CD4-positive, alpha-beta T cell treated with Interleukin-6 for 4 hours (primary cell): Measurements from ENCODE around the gene ST6GALNAC4.
"Not testable (repeated sequence)": the region's sequence is repeated elsewhere in the genome, so short reads cannot be mapped to it uniquely, and the experiment has no call there.

Experiments
- DNase-seq: peaks from one replicate; pipeline ENCODE4 v3.0.0-alpha.2; 2020; ENCODE audit warnings: mixed read lengths

The ST6GALNAC4 gene

GRCh38 chr9:127884976-127885490 lies 31.8 kb downstream of the ST6GALNAC4 start:
- DNase-seq: no peak

- DNase-seq: no peak
Measured at GRCh38 chr9:127884427-127884911, 32.4 kb downstream of the ST6GALNAC4 start.

- DNase-seq: no peak
Measured at GRCh38 chr9:127883959-127884358, 32.9 kb downstream of the ST6GALNAC4 start.

GRCh38 chr9:127881715-127882114 lies 35.1 kb downstream of the ST6GALNAC4 start:
- not testable (repeated sequence) for DNase-seq

- no peak for DNase-seq
Measured at GRCh38 chr9:127880143-127880542, 36.7 kb downstream of the ST6GALNAC4 start.

DNA sequence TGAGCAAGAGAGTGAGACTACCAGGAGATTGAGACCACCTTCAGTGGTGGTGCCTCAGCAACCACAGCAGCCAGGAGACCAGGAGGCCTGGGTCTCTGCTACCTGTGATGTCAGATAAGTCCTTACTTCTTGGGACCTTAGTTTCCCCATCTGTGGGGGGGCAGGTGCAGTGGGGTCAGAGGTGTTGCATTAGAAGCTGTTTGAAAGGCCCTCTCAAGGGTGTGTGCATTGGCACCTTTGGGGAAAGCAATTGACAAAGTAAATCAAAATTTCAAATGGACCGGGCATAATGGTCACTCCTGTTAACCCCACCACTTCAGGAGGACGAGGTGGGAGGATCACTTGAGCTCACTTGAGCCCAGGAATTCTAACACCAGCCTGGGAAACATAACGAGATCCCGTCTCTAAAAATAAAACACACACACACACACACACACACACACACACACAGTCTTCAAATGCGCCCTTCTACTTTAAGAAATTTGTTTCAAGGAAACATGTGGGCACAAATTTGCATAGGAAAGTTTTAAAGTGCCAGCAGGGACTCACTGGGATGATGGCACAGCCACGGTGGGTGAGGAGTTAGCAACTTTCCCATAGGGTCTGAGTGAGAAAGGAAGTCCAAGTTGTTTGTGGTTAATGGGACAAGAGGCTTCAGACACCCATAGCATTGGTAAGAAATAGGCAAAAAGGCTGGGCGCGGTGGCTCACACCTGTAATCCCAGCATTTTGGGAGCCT lies 38.0 kb downstream of the ST6GALNAC4 start:
- no peak for DNase-seq

GRCh38 chr9:127878001-127878651 lies 38.7 kb downstream of the ST6GALNAC4 start:
- DNase-seq: no peak

DNA sequence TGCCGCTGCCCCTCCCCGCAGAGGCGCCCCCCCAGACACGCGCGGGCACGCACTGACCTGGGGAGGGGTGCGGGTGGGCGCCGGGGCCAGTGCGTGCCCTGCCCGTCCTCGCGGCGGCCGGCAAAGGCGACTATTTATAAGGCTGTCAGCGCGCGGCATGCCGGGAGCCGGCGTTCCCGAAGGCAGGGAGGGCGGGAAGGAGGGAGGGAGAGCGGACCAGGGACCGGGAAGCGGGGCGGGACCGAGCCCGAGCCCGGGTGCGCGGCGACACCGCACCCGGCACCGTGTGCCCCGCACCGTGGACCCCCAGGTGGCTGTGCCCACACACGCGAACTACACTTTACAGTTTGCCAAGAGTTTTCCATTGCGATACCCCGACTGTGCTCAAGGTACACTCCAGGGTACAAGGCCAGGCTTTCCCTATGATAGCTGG lies 39.3 kb downstream of the ST6GALNAC4 start, which contains the start of gene AK1:
AK1 (minus strand) TSS at position 110 of the 433 bp plus-strand sequence. CDS start 3,058 bp downstream, outside the sequence.
- DNase-seq: no peak

DNA sequence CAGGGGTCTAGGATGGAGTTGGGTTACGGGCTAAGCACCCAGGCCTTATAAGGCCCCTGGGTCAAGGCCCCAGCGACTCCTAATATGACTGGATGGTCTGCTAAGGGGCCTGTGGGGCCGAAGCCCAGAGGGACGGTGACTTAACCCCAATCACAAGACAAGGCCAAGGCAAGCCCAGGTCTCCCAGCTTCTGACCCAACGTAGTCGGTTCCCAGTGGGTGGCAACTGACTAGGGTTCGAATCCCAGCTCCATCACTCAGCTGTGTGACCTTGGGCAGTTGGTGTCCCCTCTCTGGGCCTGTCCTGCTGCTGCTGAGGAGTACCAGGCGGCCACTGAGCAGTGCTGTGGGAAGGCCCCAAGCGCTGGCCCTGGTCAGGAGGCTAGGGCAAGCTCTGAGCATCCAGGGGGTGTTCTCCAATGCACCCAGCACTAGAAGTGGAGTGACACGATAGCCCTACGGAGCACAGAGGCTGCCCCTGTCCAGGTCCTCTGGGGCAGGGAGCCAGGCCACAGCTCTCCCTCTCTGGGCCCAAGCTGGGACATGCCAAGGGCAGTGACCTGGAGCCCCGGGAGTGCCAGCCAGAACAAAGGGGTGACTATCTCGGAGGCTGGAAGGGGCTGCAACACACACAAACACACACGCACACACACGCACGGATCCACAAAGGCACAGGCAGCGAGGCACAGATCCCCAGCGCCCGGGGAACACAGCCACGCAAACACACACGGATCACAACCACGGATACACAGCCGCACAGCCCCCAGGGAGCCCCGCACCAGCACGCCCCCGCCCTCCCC lies 39.9 kb downstream of the ST6GALNAC4 start:
- DNase-seq: no peak

DNA sequence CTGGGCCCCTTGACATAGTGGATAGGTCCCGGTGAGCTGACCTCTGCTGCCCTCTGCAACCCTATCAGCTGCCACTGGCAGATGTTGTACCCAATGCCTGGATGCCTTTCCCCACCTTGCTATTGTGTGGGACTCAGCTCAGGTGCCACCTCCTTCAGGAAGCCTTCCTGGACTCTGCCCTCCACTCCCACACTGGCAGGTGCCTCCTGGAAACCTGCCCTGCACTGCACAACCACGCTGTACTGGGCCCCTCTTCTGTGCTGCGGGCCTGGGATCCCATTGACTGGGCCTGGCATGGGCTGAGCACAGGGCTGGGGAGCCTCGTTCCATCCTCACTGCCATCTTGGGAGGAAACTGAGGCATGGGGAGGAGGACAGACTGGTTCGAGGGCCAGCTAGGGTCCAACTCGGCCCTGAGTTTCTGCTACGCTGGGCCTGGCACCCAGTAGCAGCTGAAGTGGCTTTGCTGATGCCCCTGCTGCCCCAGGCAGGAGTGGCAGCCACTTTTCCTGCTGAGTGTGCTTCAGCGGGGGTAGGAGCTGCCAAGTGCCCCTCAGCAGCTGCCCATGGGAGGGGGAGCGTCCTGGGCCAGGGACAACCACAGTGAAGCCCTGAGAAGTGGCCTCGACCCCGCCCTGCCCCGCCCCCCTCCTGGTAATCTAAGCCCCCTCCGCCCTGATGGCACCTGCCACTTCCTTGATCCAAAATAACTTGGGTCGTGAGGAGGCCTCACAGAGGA lies 40.6 kb downstream of the ST6GALNAC4 start:
- DNase-seq: no peak

DNA sequence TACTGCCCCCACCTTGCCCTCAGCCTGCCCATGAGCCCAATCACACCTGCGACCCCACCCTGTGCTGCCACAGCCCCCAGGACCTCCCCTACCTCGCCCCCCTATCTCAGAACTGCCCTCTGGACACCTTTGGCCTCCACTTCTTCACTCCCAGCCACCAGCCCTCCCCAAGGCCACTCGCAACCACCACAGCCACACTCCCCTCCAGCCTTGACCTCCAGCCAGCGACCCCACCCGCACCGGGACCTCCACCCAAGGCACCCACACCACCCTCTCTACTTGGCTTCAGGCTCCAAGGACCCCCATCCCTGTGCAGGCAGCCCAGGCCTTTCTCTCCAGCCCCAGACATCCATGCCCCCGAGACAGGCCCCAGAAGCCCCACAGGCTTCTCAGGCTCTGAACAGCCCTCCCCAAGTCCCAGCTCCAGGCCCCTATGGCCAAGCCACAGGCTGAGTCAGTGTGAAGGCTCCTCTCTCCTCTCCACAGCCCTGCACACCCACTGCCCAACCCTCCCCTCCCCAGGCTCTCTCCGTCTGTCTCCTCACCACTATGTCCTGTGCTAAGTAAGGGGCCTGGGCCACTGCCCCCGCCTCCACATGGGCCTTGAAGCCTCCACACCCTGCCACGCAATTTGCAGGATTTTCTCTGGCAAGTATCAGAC lies 41.4 kb downstream of the ST6GALNAC4 start:
- DNase-seq: no peak

DNA sequence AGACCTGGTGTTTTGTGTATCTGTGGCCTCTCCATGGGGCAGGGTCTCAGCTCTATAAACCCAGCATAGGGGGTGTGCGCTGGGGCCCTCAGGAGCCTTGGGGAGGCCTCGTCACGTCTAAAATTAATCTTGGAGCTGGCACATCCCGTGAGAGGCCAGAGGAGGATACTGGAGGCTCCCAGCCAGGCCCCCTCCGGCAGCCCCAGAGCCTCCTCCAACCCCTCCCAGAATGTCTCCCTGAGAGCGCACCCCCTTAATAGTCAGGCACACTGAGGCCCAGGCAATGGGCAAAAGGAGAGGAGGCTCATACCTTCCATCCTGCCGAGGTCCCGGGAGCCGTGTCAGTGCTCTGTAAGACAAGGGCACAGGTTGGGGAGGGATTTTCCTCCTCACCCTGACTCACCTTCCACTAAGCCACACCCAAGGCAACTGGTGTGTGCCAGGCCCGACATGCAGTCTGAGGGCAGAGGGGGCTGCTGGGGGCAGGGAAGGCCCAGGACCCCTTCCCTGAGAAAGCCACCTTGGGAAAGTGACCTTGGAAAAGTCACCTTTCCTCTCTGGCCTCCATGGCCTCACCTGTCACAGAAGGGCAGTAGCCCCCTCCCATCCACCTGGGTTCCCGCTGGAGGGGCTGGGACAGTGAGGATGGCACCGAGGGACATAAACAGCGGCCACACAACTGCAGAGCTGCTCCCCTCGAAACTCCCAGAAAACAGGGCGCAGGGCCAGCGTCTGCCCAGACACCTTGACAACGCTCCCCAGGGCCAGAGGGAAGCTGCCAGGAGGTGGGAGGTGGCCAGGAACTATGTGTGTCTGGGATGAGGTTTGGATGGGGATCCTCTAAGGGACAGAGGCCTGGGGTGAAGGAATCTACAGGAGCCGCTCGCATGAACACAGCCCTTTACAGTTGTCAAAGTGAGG lies 42.3 kb downstream of the ST6GALNAC4 start:
- no peak for DNase-seq

DNA sequence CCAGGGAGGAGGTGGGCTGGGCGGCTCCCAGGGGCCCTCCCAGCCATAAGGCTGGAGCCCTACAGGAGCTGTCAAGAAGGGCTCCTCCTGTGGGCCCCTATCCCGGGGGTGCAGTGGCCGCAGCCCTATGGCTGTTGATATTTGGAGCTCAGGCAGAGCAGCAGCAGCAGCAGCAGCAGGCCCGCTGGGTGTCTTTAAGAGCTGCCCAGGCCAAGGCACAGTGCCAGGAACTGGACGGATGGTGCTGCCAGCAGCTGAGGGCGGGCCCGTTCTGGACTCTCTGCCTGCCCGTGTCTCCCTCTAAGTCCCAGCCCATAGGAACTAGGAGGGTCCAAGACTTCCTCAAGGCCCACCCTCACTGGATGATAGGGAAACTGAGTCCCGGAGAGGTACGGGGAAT lies 43.0 kb downstream of the ST6GALNAC4 start:
- DNase-seq: no peak

GRCh38 chr9:127873223-127873691 lies 43.6 kb downstream of the ST6GALNAC4 start:
- no peak for DNase-seq

- DNase-seq: no peak
Measured at GRCh38 chr9:127872369-127873222, 44.2 kb downstream of the ST6GALNAC4 start.

GRCh38 chr9:127871531-127871930 lies 45.3 kb downstream of the ST6GALNAC4 start:
- no peak for DNase-seq

GRCh38 chr9:127870887-127871286 lies 46.0 kb downstream of the ST6GALNAC4 start:
- DNase-seq: no peak

DNA sequence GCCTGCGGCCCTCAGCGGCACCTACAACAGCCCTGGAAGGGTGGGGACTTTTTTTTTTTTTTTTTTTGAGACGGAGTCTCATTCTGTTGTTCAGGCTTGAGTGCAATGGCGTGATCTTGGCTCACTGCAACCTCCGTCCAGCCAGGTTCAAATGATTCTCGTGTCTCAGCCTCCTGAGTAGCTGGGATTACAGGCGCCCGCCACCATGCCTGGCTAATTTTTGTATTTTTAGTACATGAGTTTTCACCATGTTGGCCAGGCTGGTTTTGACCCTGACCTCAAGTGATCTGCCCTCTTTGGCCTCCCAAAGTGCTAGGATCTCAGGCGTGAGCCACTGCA lies 46.7 kb downstream of the ST6GALNAC4 start:
- DNase-seq: not testable (repeated sequence)

GRCh38 chr9:127869310-127870152 lies 47.3 kb downstream of the ST6GALNAC4 start:
- peak; percentile 86 for DNase-seq
